WTC11 (cell line): Measurements from ENCODE around the gene IAPP. TPM values are rescaled to one million over a fixed set of nuclear protein-coding genes. Genes with fewer than 3 reads are reported as not detected.

ENCODE experiments used
- ATAC-seq: fragments of 200-7000 bp; cut with Tn5 transposase; 2 replicates; pipeline ENCODE4 v1.10.0; 2021; ENCODE audit warnings: mild to moderate bottlenecking, moderate library complexity
- CTCF ChIA-PET: fragments of 300-600 bp; sonication (Branson Sonifier 250); formaldehyde crosslinking; loops from one replicate; lab custom pipeline; 2021; ENCODE audit warnings: antibody characterized with exemption; lab: Charles Lee
- POLR2A ChIA-PET: fragments of 350-600 bp; sonication (Branson Sonifier 250); formaldehyde crosslinking; loops from one replicate; lab custom pipeline; 2021; ENCODE audit warnings: antibody characterized with exemption; lab: Charles Lee
- DNase-seq: peaks from one replicate; pipeline ENCODE4 v3.0.0; 2021; ENCODE audit warnings: low spot score
- H3K27ac Mint-ChIP-seq: 2 replicates; pipeline ENCODE4 v1.8.0; 2021; ENCODE audit warnings: mixed read lengths
- H3K27me3 Mint-ChIP-seq: 2 replicates; pipeline ENCODE4 v1.8.0; 2021; ENCODE audit warnings: low read depth, mild to moderate bottlenecking, moderate library complexity, mixed read lengths
- H3K36me3 Mint-ChIP-seq: 2 replicates; pipeline ENCODE4 v1.8.0; 2021; ENCODE audit warnings: mixed read lengths
- H3K4me1 Mint-ChIP-seq: 2 replicates; pipeline ENCODE4 v1.8.0; 2022; ENCODE audit warnings: mixed read lengths
- H3K4me3 Mint-ChIP-seq: 2 replicates; pipeline ENCODE4 v1.8.0; 2021; ENCODE audit warnings: mild to moderate bottlenecking, moderate library complexity, mixed read lengths
- H3K9me3 Mint-ChIP-seq: 2 replicates; pipeline ENCODE4 v1.8.0; 2021; ENCODE audit warnings: mixed read lengths
- ELF4 ChIP-seq: sonication (generic); formaldehyde crosslinking; IDR thresholded peaks from 2 replicates; pipeline ENCODE4 v1.8.1; 2022; ENCODE audit warnings: low read depth, mild to moderate bottlenecking, moderate library complexity, missing genetic modification reagents
- FOXK1 ChIP-seq: sonication (generic); formaldehyde crosslinking; IDR thresholded peaks from 2 replicates; pipeline ENCODE4 v1.8.0; 2022; ENCODE audit warnings: mild to moderate bottlenecking, moderate library complexity, missing genetic modification reagents
- FOXP1 ChIP-seq: sonication (generic); formaldehyde crosslinking; IDR thresholded peaks from 2 replicates; pipeline ENCODE4 v1.8.0; 2022; ENCODE audit warnings: missing genetic modification reagents, mild to moderate bottlenecking, moderate library complexity, borderline replicate concordance
- GRHL2 ChIP-seq: fragments of 250-450 bp; sonication (Bioruptor Pico); IDR thresholded peaks from 2 replicates; pipeline ENCODE4 v1.8.0; 2022; ENCODE audit warnings: mild to moderate bottlenecking, moderate library complexity; ENCODE audit not compliant: insufficient replicate concordance, severe bottlenecking
- IRF2 ChIP-seq: sonication (generic); formaldehyde crosslinking; IDR thresholded peaks from 2 replicates; pipeline ENCODE4 v1.8.0; 2022; ENCODE audit warnings: low read depth, missing genetic modification reagents, borderline replicate concordance
- KAT7 ChIP-seq: sonication (generic); formaldehyde crosslinking; IDR thresholded peaks from 2 replicates; pipeline ENCODE4 v1.8.1; 2023; ENCODE audit warnings: missing genetic modification reagents, mild to moderate bottlenecking, borderline replicate concordance
- NFATC4 ChIP-seq: fragments of 250-450 bp; sonication (Bioruptor Pico); IDR thresholded peaks from 2 replicates; pipeline ENCODE4 v1.9.0; 2021; ENCODE audit warnings: mild to moderate bottlenecking
- NFE2L1 ChIP-seq: sonication (generic); formaldehyde crosslinking; IDR thresholded peaks from 2 replicates; pipeline ENCODE4 v1.8.1; 2023; ENCODE audit warnings: missing genetic modification reagents
- PRRX2 ChIP-seq: fragments of 250-450 bp; sonication (Bioruptor Pico); IDR thresholded peaks from 2 replicates; pipeline ENCODE4 v1.8.0; 2021; ENCODE audit warnings: mild to moderate bottlenecking
- RELA ChIP-seq: sonication (generic); formaldehyde crosslinking; IDR thresholded peaks from 2 replicates; pipeline ENCODE4 v1.8.1; 2022; ENCODE audit warnings: missing genetic modification reagents, mild to moderate bottlenecking, borderline replicate concordance
- SP1 ChIP-seq: sonication (generic); formaldehyde crosslinking; conservative IDR thresholded peaks from 2 replicates; pipeline ENCODE4 v1.8.1; 2022; ENCODE audit warnings: missing genetic modification reagents
- ZNF138 ChIP-seq: sonication (generic); formaldehyde crosslinking; conservative IDR thresholded peaks from 2 replicates; pipeline ENCODE4 v1.8.1; 2022; ENCODE audit warnings: mild to moderate bottlenecking, moderate library complexity, missing genetic modification reagents
- ZNF219 ChIP-seq: sonication (generic); formaldehyde crosslinking; IDR thresholded peaks from 2 replicates; pipeline ENCODE4 v1.8.0; 2023; ENCODE audit warnings: missing genetic modification reagents, mild to moderate bottlenecking, borderline replicate concordance
- ZNF317 ChIP-seq: sonication (generic); formaldehyde crosslinking; IDR thresholded peaks from 2 replicates; pipeline ENCODE4 v1.8.1; 2023; ENCODE audit warnings: low read depth, mild to moderate bottlenecking, moderate library complexity, missing genetic modification reagents, borderline replicate concordance
- ZNF416 ChIP-seq: fragments of 250-450 bp; sonication (Bioruptor Pico); IDR thresholded peaks from 2 replicates; pipeline ENCODE4 v1.9.0; 2021; ENCODE audit warnings: mild to moderate bottlenecking, inconsistent platforms
- total RNA-seq: library from RNA; stranded (reverse); gene quantifications from 3 replicates; pipeline ENCODE4 v1.2.3, GENCODE V29; 2021
- TF ChIP-seq, protein P1 (sequence below): fragments of 250-450 bp; sonication (Bioruptor Pico); IDR thresholded peaks from 2 replicates; pipeline ENCODE4 v1.9.0; 2021; ENCODE audit warnings: mild to moderate bottlenecking
- TF ChIP-seq, protein P2 (sequence below): fragments of 250-450 bp; sonication (Bioruptor Pico); IDR thresholded peaks from 2 replicates; pipeline ENCODE4 v1.9.0; 2021; ENCODE audit warnings: mild to moderate bottlenecking, borderline replicate concordance
- TF ChIP-seq, protein P3 (sequence below): sonication (generic); formaldehyde crosslinking; IDR thresholded peaks from 2 replicates; pipeline ENCODE4 v1.8.0; 2023; ENCODE audit warnings: missing genetic modification reagents
- TF ChIP-seq, protein P4 (sequence below): sonication (generic); formaldehyde crosslinking; IDR thresholded peaks from 2 replicates; pipeline ENCODE4 v1.8.1; 2022; ENCODE audit warnings: low read depth, mild to moderate bottlenecking, moderate library complexity, missing genetic modification reagents, borderline replicate concordance
- TF ChIP-seq, protein P5 (sequence below): fragments of 250-450 bp; sonication (Bioruptor Pico); IDR thresholded peaks from 2 replicates; pipeline ENCODE4 v1.8.0; 2021; ENCODE audit warnings: mild to moderate bottlenecking
- TF ChIP-seq, protein P6 (sequence below): sonication (generic); formaldehyde crosslinking; IDR thresholded peaks from 2 replicates; pipeline ENCODE4 v1.8.1; 2023; ENCODE audit warnings: mild to moderate bottlenecking, missing genetic modification reagents
- TF ChIP-seq, protein P7 (sequence below): fragments of 250-450 bp; sonication (Bioruptor Pico); IDR thresholded peaks from 2 replicates; pipeline ENCODE4 v1.9.0; 2021; ENCODE audit warnings: mild to moderate bottlenecking

Gene IAPP
- total RNA-seq, 1 experiment from 2014 or later: not detected

DNA sequence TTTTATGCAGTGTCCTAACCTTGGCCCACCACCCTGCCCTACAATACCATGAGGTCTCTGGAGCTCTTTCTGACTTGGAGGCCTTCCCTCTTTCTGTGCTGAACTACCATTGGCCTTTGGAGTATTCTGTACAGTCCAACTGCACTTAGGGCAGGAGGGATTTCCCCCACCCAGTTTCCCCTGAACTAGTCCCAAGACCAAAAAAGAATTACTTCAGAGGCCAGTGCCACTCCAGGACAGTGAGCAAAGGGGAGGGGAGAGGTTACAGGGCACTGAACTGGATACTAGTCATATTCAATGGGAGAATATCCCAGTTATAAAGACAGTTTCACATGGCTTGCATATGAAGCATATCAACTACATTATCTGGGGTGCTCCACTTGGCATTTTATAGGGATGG, 44.1 kb upstream of the IAPP start:
- Mint-ChIP-seq H3K4me1 (peaks cover 22% of the 10 kb centered on the region), H3K27me3 (peaks cover 4% of the 10 kb centered on the region; the same call in 1 of the 2 replicates), H3K27ac (no peak overlapping the region), H3K36me3 (peaks cover 69% of the 10 kb centered on the region)
- ATAC-seq: no peak
- ChIA-PET POLR2A (no interaction called here), CTCF (no interaction called here)
- DNase-seq: no peak
- TF ChIP-seq ZNF138 (CRISPR knock-in tag): no peak
- TF ChIP-seq PRRX2: no peak
- TF ChIP-seq, protein P1, sequence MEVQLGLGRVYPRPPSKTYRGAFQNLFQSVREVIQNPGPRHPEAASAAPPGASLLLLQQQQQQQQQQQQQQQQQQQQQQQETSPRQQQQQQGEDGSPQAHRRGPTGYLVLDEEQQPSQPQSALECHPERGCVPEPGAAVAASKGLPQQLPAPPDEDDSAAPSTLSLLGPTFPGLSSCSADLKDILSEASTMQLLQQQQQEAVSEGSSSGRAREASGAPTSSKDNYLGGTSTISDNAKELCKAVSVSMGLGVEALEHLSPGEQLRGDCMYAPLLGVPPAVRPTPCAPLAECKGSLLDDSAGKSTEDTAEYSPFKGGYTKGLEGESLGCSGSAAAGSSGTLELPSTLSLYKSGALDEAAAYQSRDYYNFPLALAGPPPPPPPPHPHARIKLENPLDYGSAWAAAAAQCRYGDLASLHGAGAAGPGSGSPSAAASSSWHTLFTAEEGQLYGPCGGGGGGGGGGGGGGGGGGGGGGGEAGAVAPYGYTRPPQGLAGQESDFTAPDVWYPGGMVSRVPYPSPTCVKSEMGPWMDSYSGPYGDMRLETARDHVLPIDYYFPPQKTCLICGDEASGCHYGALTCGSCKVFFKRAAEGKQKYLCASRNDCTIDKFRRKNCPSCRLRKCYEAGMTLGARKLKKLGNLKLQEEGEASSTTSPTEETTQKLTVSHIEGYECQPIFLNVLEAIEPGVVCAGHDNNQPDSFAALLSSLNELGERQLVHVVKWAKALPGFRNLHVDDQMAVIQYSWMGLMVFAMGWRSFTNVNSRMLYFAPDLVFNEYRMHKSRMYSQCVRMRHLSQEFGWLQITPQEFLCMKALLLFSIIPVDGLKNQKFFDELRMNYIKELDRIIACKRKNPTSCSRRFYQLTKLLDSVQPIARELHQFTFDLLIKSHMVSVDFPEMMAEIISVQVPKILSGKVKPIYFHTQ (CRISPR knock-in tag): no peak
- TF ChIP-seq, protein P2, sequence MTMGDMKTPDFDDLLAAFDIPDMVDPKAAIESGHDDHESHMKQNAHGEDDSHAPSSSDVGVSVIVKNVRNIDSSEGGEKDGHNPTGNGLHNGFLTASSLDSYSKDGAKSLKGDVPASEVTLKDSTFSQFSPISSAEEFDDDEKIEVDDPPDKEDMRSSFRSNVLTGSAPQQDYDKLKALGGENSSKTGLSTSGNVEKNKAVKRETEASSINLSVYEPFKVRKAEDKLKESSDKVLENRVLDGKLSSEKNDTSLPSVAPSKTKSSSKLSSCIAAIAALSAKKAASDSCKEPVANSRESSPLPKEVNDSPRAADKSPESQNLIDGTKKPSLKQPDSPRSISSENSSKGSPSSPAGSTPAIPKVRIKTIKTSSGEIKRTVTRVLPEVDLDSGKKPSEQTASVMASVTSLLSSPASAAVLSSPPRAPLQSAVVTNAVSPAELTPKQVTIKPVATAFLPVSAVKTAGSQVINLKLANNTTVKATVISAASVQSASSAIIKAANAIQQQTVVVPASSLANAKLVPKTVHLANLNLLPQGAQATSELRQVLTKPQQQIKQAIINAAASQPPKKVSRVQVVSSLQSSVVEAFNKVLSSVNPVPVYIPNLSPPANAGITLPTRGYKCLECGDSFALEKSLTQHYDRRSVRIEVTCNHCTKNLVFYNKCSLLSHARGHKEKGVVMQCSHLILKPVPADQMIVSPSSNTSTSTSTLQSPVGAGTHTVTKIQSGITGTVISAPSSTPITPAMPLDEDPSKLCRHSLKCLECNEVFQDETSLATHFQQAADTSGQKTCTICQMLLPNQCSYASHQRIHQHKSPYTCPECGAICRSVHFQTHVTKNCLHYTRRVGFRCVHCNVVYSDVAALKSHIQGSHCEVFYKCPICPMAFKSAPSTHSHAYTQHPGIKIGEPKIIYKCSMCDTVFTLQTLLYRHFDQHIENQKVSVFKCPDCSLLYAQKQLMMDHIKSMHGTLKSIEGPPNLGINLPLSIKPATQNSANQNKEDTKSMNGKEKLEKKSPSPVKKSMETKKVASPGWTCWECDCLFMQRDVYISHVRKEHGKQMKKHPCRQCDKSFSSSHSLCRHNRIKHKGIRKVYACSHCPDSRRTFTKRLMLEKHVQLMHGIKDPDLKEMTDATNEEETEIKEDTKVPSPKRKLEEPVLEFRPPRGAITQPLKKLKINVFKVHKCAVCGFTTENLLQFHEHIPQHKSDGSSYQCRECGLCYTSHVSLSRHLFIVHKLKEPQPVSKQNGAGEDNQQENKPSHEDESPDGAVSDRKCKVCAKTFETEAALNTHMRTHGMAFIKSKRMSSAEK (CRISPR knock-in tag): no peak
- no peak for TF ChIP-seq NFE2L1 (CRISPR knock-in tag)
- no peak for TF ChIP-seq ZNF219 (CRISPR knock-in tag)
- no peak for TF ChIP-seq IRF2
- TF ChIP-seq FOXP1 (CRISPR knock-in tag): no peak
- TF ChIP-seq, protein P3, sequence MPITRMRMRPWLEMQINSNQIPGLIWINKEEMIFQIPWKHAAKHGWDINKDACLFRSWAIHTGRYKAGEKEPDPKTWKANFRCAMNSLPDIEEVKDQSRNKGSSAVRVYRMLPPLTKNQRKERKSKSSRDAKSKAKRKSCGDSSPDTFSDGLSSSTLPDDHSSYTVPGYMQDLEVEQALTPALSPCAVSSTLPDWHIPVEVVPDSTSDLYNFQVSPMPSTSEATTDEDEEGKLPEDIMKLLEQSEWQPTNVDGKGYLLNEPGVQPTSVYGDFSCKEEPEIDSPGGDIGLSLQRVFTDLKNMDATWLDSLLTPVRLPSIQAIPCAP (CRISPR knock-in tag): no peak
- TF ChIP-seq RELA (CRISPR knock-in tag): no peak
- no peak for TF ChIP-seq ZNF317
- TF ChIP-seq, protein P4, sequence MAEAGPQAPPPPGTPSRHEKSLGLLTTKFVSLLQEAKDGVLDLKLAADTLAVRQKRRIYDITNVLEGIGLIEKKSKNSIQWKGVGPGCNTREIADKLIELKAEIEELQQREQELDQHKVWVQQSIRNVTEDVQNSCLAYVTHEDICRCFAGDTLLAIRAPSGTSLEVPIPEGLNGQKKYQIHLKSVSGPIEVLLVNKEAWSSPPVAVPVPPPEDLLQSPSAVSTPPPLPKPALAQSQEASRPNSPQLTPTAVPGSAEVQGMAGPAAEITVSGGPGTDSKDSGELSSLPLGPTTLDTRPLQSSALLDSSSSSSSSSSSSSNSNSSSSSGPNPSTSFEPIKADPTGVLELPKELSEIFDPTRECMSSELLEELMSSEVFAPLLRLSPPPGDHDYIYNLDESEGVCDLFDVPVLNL (CRISPR knock-in tag): no peak
- TF ChIP-seq ELF4 (CRISPR knock-in tag): no peak
- TF ChIP-seq GRHL2: no peak
- TF ChIP-seq, all 79 proteins: peak for 0
- H3K4me3 Mint-ChIP-seq: no peak overlapping the region
- peaks cover 64% of the 10 kb centered on the region for H3K9me3 Mint-ChIP-seq

DNA sequence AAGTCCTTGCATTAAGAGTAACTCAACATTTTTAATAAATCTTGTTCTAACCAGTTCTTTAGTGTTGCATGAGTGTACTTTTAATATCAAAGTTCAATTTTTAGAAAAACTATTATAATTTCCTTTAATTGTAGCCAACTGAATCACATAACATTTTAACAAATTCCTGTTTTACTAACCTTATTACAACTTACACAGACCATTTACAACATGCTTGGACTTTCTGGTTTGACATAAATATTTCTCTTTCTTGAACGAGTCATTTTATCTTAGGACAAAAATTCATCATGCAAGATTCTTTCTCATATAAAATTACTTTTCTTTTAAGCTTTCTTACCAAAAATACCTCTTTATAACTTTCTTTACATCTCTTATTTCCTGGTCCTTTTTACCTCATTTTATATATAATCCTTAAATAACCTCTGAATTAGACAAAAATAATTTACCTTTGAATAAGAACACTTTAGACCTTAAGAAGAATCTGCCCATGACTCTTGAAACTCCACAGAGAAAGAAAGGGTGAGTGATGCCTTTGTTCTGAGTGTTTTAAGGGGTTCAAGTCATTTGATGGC, 41.9 kb upstream of the IAPP start:
- Mint-ChIP-seq H3K27ac (no peak overlapping the region), H3K4me1 (peaks cover under 1% of the 10 kb centered on the region), H3K27me3 (peaks cover 4% of the 10 kb centered on the region; the same call in 1 of the 2 replicates), H3K4me3 (no peak overlapping the region), H3K9me3 (peaks cover 73% of the 10 kb centered on the region), H3K36me3 (peaks cover 77% of the 10 kb centered on the region)
- no peak for ATAC-seq
- no peak for DNase-seq
- POLR2A ChIA-PET: no interaction called here
- CTCF ChIA-PET: no interaction called here
- TF ChIP-seq FOXK1 (CRISPR knock-in tag): no peak
- TF ChIP-seq, protein P4 (CRISPR knock-in tag): no peak
- TF ChIP-seq, protein P5, sequence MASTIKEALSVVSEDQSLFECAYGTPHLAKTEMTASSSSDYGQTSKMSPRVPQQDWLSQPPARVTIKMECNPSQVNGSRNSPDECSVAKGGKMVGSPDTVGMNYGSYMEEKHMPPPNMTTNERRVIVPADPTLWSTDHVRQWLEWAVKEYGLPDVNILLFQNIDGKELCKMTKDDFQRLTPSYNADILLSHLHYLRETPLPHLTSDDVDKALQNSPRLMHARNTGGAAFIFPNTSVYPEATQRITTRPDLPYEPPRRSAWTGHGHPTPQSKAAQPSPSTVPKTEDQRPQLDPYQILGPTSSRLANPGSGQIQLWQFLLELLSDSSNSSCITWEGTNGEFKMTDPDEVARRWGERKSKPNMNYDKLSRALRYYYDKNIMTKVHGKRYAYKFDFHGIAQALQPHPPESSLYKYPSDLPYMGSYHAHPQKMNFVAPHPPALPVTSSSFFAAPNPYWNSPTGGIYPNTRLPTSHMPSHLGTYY (CRISPR knock-in tag): no peak
- no peak for TF ChIP-seq SP1 (CRISPR knock-in tag)
- no peak for TF ChIP-seq NFATC4
- TF ChIP-seq, protein P6, sequence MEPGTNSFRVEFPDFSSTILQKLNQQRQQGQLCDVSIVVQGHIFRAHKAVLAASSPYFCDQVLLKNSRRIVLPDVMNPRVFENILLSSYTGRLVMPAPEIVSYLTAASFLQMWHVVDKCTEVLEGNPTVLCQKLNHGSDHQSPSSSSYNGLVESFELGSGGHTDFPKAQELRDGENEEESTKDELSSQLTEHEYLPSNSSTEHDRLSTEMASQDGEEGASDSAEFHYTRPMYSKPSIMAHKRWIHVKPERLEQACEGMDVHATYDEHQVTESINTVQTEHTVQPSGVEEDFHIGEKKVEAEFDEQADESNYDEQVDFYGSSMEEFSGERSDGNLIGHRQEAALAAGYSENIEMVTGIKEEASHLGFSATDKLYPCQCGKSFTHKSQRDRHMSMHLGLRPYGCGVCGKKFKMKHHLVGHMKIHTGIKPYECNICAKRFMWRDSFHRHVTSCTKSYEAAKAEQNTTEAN (CRISPR knock-in tag): no peak
- no peak for TF ChIP-seq KAT7 (CRISPR knock-in tag)
- no peak for TF ChIP-seq ZNF219 (CRISPR knock-in tag)
- TF ChIP-seq, protein P7, sequence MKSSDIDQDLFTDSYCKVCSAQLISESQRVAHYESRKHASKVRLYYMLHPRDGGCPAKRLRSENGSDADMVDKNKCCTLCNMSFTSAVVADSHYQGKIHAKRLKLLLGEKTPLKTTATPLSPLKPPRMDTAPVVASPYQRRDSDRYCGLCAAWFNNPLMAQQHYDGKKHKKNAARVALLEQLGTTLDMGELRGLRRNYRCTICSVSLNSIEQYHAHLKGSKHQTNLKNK (CRISPR knock-in tag): no peak
- no peak for TF ChIP-seq ZNF416 (CRISPR knock-in tag)
